Breast epithelium (tissue), 3 donors: ENCODE data around the gene SETD3.

Experiments
- POLR2A ChIP-seq: fragments of 450-650 bp; IDR thresholded peaks from one replicate; pipeline ENCODE4 v1.6.1; 2016; ENCODE audit warnings: antibody characterized with exemption, mild to moderate bottlenecking, moderate library complexity
- POLR2AphosphoS5 ChIP-seq, 3 donors: sonication (generic); formaldehyde crosslinking; IDR thresholded peaks; one replicate each; pipeline ENCODE4 v1.6.1; 2017; ENCODE audit warnings: antibody characterized with exemption in 3 of 3

- TF ChIP-seq POLR2AphosphoS5 (IDR thresholded peaks at IDR 0.05) (no peak), POLR2A (no peak)
Measured at GRCh38 chr14:99435327-99435726, 45.3 kb downstream of the SETD3 start.
